Neural crest cell (in vitro differentiated cells): ENCODE results near the gene A1BG. TPM values are rescaled to one million over a fixed set of nuclear protein-coding genes. Genes with fewer than 3 reads are reported as not detected.
A peak's percentile ranks its signal among the peaks of the same experiment; 100 is the strongest.

Experiments
- DNase-seq: peaks from one replicate; pipeline ENCODE4 v3.0.0; 2021; ENCODE audit warnings: low read depth, mixed read lengths, low spot score
- H3K27ac Mint-ChIP-seq: one replicate; pipeline ENCODE4 v1.8.0; 2021; ENCODE audit warnings: mild to moderate bottlenecking, mixed read lengths; ENCODE audit not compliant: unreplicated experiment
- H3K27me3 Mint-ChIP-seq: 2 replicates; pipeline ENCODE4 v1.8.0; 2021; ENCODE audit warnings: low read depth, mild to moderate bottlenecking, mixed read lengths
- H3K36me3 Mint-ChIP-seq: 2 replicates; pipeline ENCODE4 v1.8.0; 2021; ENCODE audit warnings: low read depth, mild to moderate bottlenecking, mixed read lengths
- H3K4me1 Mint-ChIP-seq: 2 replicates; pipeline ENCODE4 v1.8.0; 2021; ENCODE audit warnings: mixed read lengths
- H3K4me3 Mint-ChIP-seq: one replicate; pipeline ENCODE4 v1.8.0; 2021; ENCODE audit warnings: mild to moderate bottlenecking, mixed read lengths
- H3K9me3 Mint-ChIP-seq: 2 replicates; pipeline ENCODE4 v1.8.0; 2021; ENCODE audit warnings: mixed read lengths
- CTCF ChIP-seq: fragments of 200-600 bp; sonication (generic); conservative IDR thresholded peaks from 2 replicates; pipeline ENCODE4 v1.5.0; 2021; ENCODE audit warnings: antibody characterized with exemption, mild to moderate bottlenecking
- total RNA-seq: library from RNA; stranded (reverse); gene quantifications from 2 replicates; pipeline ENCODE4 v1.2.1, GENCODE V29; 2021

Gene A1BG
- total RNA-seq, 1 donor from 2014 or later: 17.8 TPM

DNA sequence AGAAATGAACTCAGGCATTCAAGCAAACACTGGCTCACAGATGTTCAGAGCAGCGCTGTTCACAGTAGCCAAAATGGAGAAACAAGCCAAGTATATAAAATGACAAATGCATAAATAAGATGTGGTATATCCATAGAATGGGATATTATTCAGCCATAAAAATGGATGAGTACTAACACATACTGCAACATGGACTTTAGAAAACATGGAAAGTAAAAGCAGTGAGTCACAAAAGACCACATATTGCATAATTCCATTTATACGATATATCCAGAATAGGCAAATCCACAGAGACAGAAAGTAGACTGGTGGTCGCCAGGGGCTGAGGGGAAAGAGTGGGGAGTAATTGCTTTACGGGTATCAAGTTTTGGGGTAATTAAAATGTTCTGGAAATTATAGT lies 20.9 kb upstream of the A1BG start:
- H3K27me3 Mint-ChIP-seq: no peaks in the 10 kb centered on the region
- no peaks in the 10 kb centered on the region for H3K36me3 Mint-ChIP-seq
- no peaks in the 10 kb centered on the region for H3K9me3 Mint-ChIP-seq
- no peaks in the 10 kb centered on the region for H3K4me1 Mint-ChIP-seq
- H3K4me3 Mint-ChIP-seq: peak overlapping the region; percentile 1
- TF ChIP-seq CTCF: no peak
- no peak overlapping the region for H3K27ac Mint-ChIP-seq
- no peak for DNase-seq

- peak; percentile 41 for TF ChIP-seq CTCF
- H3K27me3 Mint-ChIP-seq: no peaks in the 10 kb centered on the region
- DNase-seq: no peak
- no peaks in the 10 kb centered on the region for H3K4me1 Mint-ChIP-seq
- no peaks in the 10 kb centered on the region for H3K9me3 Mint-ChIP-seq
- H3K27ac Mint-ChIP-seq: no peak overlapping the region
- H3K4me3 Mint-ChIP-seq: no peak overlapping the region
- H3K36me3 Mint-ChIP-seq: no peaks in the 10 kb centered on the region
Measured at GRCh38 chr19:58372311-58373133, 19.2 kb upstream of the A1BG start.

DNA sequence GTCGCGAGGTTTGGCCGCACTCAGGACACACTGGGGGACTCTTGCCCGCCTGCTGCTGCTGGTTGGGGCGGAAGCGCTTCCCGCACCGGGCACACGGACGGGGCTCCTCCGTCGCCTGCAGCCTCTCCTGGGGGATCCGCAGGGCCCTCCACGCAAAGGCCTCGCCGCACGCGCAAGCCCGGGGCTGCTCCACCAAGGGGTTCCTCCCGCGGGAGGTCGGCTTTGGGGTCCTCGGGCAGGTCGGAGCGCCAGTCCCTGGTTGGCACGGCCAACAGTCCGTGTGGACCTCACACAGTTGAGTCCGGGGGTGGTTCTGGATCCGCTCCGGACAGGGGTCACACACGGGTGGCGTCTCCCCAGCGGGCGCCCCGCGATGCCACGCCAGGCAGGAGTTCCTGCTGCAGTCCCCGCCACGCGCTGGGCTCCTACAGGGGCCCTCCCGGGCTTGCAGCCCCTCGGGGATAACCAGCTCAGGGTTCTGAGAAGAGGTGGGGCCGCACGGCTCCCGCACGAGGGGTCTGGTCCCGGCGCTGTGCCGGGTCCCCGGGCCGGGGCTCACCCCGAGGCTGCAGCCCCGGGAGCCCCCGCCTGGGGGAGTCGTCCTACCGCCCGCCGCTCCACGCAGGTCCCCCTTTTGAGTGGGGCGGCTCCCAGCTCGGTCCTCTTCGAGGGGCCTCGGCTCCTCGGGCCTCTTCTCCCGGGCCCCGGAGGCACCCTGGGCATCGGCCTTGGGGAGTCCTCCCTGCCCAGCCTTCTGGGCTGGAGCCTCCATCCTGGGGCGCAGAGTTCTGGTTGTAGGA lies 15.5 kb upstream of the A1BG start:
- Mint-ChIP-seq H3K27me3 (no peaks in the 10 kb centered on the region), H3K4me1 (no peaks in the 10 kb centered on the region), H3K27ac (no peak overlapping the region), H3K4me3 (no peak overlapping the region), H3K9me3 (no peaks in the 10 kb centered on the region), H3K36me3 (no peaks in the 10 kb centered on the region)
- no peak for TF ChIP-seq CTCF
- no peak for DNase-seq

- Mint-ChIP-seq H3K9me3 (no peaks in the 10 kb centered on the region), H3K27ac (no peak overlapping the region), H3K4me3 (no peak overlapping the region), H3K36me3 (no peaks in the 10 kb centered on the region), H3K27me3 (no peaks in the 10 kb centered on the region), H3K4me1 (no peaks in the 10 kb centered on the region)
- no peak for TF ChIP-seq CTCF
- DNase-seq: no peak
Measured at GRCh38 chr19:58367698-58368454, 14.6 kb upstream of the A1BG start.
